Measurements from ENCODE around the gene RPL36.
"Not testable (repeated sequence)": the region's sequence is repeated elsewhere in the genome, so short reads cannot be mapped to it uniquely, and the experiment has no call there.

The RPL36 gene

DNA sequence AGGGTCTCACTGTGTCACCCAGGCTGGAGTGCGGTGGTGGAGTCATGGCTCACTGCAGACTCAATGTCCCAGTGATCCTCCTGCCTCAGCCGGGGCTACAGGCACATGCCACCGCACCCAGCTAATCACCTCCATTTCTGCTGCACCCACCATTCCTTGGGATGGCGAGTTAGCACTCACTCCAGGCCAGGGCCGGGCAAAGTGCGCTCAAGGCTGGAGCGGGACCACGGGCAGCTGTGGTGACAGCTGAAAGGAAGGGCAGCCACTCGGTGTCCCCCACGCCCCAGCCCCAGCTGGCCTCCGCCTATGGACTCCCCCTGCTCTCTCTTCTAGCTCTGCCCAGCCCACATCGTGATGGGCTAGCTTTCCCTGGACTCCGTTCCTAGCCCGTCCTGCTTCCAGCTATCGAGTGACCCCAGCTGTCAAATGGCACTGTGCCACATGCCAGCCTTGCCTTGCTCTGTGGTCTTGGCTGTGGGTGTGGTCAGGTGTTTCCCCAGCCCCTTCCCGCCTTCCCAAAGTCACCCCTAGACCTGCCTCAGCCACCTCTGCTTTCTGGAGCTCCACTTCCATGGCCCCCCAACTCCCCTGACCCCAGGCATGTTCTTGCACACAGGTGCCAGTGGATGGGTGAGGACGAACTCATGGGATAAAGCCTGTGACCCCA lies 13.9 kb upstream of the RPL36 start:
- DNase-seq, result no peak

DNA sequence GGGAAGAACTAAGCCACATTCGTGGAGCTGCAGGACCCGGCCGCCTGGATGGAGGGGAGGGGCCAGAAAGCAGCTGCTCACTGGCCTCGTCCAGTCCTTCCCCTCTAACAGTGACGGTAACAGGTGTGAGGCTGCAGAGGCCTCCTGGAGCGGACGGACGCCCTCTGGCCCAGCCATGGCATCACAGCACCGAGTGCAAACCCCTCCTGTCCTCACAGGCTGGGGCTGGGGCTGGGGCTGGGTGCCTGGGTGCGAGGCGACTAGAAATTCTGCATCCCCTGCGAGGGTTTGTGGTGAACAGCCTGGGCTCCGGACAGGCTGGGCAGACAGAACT lies 13.4 kb upstream of the RPL36 start:
- no peak for DNase-seq

DNA sequence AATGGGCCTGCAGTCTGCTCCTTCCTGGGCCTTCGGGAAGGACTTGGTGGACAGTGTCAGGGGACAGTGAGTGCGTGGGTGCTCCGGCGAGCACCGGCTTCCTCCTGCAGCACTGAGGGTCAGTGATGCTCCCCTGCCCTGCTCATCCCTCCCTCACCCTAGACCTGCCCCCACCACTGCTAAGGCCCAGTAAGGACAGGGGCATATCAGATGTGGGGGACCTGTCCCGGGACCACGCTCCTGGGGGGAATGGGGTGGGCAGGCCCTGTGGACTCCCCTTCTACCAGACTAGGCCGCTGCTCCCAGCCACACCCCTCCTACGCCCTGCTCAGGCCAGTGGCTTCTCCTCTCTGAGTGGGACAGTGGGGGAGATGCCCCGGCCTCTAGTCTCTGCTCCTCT lies 13.0 kb upstream of the RPL36 start:
- no peak for DNase-seq

DNA sequence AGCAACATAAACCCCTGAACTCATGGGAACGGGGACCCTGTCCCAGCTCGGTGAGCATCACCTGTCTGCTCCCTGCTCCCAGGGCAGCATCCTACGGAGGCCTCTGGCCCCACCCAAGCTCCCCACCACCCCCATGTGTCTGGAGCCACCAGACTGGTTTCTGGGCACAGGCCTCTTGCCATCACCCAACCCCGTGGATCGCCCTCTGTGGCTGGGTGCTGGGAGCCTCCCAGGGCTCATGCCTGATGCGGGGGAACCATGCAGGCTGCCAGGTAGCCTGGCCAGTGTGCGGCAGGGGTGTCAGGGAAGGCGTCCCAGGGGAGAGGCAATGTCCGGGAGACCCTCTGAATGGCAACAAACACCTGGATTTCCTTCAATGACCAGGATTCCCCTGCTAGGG lies 12.5 kb upstream of the RPL36 start:
- DNase-seq, result no peak

DNA sequence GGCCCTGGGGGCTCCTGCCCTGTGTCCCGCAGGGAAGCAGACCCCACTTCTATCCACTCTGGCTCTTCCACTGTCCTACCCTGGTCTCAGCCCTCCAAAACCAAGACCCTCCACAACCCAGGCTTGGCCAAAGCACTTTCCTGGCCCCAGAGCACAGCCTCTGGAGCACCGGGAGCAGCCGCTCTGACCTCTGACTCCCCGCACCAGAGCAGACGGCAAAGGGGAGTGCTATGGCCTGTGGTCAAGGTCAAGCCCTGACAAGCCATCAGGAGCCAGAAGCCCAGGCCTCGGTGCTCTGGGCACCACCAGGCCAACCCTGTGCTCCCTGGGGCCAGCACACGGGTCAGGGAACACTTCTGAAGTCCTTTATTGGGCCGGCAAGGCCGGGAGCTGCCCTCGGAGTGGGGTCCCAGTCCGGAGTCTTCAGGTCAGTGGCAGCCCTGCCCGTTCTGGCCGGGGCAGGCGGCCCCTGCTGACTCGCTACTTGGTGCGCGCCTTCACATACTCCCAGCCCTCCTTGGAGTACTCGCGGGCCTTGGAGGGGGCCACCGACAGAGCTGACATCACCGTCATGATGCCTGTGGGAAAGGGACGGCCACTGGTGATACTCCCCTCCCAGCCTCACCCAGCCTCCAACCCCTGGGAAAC lies 11.9 kb upstream of the RPL36 start:
- DNase-seq, result no peak

DNA sequence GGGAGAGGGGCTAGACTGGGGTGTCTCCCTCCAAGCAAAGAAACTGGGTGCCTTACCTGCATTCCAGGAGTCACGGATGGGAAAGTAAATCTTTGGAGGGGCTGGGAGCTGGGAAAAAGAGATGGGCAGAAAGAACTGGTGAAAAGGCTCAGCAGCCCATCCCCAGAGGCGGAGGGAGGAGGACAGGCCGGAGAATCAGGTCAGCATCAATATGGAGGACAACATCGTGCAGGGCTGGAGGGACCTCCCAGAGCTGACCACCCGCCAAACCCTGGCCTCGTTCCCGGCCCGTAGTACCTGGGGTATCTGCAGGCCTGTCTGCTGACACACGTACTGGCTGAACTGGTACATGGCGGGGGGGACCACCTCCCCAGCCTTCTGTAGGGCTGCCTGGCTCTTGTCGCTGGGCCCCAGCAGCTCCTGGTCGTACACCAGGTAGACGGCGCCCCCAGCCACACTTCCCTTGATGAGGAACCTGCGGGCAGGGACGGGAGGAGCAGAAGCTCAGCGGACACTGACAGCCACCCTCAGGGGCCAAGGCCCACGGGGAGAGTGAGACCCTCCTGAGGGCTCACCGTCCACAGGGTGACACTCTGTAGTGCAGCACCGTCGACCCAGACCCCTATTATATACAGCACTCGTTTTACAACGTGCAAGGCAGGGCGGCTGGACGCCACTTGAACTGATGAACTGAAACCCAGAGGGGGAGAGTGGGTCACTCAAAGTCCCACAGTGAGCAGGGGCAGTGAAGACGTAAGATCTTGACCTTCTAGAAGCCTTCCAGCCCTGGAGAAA lies 10.6 kb upstream of the RPL36 start:
- no peak for DNase-seq

DNA sequence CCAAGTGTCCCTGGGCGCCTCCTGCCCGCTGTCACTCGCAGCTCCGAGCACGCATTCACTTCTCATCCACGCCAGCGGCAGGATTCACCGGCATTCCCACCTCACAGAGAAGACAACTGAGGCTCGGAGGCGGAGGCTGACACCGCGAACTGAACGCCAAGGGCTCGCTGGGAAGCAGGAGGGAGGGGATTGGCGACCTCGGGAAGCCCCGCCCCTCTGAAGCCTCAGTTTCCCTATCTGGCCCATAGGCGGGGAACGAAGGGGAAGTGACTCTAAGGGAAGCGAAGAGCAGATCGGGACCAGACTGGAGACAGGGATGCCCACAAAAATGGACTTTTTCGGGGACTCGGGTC lies 10.0 kb upstream of the RPL36 start:
- no peak for DNase-seq

DNA sequence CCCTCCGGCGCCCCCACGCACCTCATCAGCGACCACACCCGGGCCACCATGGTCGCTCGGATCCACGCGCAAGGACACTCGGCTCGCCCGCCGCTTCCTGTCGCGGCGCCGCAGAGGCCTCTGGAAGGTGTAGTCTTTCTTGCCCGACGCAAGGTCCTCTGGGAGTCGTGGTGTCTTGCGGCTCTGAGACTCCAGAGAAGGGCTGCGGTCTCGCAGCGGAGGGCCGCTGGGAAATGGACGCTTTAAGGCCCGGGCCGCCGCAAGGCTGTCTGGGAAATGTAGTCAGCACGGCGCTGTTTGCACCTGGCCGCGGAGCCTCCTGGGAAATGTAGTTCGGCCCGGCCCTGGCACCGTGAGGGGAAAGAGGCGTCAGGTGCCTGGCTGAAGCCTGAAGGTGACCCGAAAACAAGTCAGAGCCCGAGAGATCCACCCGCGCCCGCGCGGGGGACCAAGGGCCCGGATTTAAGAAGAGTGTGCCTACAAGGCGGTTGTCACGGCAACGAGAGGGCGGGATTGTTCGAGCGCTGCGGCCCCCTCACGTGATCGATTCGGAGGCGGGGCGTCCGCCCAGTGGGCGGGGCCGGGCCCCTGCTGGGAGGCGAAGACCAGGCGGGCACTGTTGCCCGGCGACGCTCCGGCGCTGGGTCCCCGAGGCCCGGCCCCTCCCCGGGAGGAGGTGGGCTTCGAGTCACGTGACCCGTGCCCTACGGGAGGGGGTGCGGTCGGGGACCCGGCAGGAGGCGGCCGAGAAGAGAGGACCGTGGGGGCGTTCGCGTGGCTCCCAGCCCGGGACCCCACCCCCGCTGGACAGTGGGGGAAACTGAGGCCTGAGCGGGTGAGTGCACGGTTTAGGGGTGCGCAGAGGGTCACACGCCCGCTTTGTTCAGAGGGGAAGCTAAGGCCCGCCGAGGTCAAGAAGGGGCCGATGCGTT lies 9.4 kb upstream of the RPL36 start, which contains the start of the genes HSD11B1L and MICOS13:
Gene HSD11B1L (plus strand): TSS at position 591 of the 932 bp plus-strand sequence. CDS start 3,806 bp downstream, outside the sequence.
Gene MICOS13 (minus strand): TSS at position 80 of the 932 bp plus-strand sequence. CDS start 30 bp downstream, at position 50.
- DNase-seq, result peak; percentile 97

DNA sequence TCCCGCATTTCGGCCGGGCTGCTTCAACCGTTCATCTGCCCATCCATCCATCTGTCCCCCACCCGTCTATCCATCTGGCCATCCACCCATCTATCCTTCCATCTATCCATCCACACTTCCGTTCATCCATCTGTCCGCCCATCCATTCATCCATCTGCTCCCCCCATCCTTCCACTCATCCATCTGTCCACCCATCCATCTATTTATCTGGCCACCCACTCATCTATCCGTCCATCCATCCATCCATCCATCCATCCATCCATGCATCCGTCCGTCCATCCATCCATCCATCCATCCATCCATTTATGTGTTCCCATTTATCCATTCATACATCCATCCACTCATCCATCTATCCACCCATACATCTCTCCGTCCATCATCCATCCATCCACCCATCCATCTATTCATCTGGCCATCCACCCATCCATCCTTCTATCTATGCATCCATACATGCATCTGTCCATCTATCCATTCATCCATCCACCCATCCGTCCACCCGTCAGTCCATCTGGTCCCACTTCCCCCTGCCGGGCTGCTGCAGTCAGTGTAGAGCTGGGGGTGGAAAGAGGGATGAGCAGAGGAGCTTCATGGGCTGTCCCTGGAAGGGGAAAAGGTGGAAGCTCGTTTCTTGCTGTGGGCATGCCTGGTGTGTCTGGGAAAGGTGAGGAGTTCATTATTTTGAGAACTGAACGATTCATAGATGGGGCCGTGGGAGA lies 8.5 kb upstream of the RPL36 start:
- DNase-seq, result no peak

DNA sequence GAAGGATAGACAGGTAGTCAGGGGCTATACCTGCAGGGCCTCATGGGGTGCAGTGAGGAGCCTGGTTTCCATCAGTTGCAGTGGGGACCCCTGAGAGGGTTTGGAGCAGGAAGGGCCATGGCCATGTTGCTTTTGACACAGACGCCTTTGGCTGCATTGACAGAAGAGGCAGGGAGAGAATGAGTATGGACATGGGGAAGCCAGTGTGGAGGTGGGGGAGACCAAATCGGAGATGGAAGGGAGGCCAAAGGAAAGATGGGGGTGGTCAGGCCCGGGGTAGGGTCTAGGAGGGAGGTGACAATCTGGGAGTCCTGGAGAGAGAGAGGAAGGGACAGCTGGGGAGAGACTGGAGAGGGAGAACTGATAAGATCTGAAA lies 8.0 kb upstream of the RPL36 start:
- no peak for DNase-seq

DNA sequence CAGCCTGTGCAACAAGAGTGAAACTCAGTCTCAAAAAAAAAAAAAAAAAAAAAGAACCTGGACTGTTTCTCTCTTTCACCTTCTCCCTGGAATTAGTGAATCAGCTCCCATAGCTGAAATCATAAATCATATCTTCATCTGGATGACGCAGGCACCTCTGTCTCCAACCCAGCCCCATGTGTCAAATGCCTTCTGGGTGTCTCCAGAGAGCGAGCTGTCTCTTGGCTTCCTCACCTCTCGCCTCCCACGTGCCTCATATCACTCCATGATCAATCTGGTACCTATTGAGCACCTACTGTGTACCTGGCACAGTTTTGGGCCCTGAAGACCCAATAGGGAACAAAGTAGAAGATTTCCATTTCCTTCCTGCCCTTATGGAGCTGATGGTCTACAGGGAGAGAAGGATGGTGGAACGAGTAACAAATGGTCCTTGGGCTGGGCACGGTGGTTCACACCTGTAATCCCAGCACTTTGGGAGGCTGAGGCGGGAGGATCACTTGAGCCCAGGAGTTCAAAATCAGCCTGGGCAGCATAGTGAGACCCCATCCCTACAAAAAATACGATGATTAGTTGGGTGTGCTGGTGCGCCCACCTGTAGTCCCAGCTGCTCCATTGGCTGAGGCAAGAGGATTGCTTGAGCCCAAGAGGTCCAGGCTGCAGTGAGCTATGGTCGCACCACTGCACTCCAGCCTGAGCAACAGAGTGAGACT lies 6.8 kb upstream of the RPL36 start:
- no peak for DNase-seq

DNA sequence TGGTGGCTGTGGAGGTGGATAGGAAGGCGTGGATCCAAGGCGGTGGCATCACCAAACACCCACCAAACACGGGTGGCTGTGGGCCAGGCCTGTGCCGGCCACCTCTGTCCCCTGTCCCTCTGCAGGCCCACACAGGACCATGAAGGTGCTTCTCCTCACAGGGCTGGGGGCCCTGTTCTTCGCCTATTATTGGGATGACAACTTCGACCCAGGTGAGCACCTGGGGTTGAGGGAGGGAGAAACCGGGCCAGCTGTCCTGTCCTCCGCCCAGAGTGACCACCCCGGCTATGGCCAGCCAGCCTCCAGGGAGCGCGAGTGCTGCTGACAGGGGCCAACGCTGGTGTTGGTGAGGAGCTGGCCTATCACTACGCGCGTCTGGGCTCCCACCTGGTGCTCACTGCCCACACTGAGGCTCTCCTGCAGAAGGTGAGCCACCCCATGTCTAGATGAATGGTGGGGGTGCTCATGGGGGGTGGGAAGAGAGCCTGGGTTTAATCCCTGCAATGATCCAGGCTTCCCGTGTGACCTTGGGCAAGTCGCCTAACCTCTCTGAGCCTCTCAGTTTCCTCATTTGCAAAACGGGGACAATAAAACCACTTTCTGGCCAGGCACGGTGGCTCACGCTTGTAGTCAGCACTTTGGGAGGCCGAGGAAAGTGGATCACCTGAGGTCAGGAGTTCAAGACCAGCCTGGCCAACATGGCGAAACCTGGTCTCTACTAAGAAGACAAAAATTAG lies 5.2 kb upstream of the RPL36 start:
- no peak for DNase-seq

DNA sequence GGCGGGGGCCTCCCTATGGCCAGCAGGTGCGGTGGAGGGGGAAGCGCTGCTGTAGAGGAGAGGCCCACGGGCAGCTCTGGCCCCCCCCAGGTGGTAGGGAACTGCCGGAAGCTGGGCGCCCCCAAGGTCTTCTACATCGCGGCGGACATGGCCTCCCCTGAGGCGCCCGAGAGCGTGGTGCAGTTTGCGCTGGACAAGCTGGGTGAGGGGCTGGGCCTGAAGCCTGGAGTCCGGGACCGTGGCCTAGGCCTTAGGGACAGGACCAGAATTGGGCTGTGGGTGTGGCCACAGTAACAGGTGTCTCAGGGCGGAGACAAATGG lies 3.8 kb upstream of the RPL36 start:
- no peak for DNase-seq

DNA sequence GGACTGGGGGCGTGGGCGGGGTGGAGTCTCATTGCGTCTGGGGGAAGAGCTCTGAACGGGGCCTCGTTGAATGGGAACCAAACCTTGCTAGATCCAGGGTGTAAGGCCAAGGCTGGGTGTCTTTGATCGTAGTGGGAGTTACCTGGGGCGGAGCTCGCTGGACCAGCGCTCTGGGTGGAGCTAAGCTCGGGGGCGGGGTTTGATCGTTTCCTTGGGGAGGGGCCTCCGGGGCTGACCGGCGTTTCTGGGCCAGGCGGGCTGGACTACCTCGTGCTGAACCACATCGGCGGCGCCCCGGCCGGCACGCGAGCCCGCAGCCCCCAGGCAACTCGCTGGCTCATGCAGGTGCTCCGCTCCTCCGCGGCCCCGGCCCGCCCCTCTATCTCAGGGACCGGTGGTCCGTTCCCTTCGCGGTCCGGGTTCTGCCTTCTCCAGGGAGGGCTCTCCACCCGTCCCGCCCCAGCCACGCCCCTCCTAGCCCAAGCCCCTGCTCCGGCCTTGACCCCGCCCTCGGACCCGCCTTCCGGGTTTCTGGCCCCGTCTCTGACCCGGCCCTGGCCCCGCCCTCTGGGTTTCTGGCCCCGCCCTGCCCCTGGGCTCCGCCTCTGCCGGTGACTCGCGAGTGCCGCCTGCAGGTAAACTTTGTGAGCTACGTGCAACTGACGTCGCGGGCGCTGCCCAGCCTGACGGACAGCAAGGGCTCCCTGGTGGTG lies 3.3 kb upstream of the RPL36 start:
- DNase-seq, result peak; percentile 94

DNA sequence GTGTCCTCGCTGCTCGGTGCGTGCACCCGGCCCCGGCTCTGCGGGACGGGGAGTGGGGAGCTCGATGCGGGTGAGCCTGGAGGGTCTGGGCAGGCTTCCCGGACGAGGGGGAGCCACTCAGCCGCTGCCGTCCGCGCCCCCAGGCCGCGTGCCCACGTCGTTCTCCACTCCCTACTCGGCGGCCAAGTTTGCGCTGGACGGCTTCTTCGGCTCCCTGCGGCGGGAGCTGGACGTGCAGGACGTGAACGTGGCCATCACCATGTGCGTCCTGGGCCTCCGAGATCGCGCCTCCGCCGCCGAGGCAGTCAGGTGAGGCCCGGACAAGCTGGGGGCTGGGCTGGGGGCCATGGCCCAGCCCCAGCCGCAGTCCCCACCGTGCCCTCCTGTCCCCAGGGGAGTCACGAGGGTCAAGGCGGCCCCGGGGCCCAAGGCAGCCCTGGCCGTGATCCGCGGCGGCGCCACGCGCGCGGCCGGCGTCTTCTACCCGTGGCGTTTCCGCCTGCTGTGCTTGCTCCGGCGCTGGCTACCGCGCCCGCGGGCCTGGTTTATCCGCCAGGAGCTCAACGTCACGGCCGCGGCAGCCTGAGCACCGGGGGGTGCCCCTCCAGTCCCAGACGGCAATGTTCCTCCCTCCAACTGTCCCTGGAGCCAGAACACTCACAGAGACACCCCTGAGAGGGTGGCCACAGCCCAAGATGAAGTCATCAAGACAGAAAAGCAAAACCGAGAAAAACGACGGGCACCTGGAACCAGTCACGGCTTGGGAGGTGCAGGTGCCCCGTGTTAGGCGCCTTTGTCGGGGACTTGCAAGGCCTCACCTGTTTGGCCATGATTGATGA lies 2.5 kb upstream of the RPL36 start:
- no peak for DNase-seq

DNA sequence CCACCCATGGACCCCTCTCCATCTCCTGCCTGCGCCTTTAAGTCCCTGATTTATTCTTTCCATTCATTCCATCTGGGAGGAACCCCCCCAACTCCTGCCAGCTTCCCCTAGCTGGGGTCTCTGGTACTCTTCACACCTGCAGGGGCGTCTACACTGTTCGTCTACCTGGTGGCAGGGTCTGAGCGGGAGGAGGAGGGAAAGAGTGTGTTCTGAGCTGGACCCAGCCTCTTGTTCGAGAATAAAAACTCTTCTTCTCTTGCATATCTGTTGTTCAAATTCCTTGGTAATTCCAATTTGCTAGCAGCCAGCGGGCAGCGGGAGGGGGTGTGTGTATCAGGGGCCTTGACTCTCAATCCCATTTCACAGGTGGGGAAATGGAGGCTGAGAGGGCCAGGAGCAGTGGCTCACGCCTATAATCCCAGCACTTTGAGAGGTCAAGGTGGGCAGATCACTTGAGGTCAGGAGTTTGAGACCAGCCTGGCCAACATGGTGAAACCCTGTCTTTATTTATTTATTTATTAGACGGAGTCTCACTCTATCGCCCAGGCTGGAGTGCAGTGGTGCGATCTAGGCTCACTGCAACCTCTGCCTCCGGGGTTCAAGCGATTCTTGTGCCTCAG lies 1.7 kb upstream of the RPL36 start:
- not testable (repeated sequence) for DNase-seq

DNA sequence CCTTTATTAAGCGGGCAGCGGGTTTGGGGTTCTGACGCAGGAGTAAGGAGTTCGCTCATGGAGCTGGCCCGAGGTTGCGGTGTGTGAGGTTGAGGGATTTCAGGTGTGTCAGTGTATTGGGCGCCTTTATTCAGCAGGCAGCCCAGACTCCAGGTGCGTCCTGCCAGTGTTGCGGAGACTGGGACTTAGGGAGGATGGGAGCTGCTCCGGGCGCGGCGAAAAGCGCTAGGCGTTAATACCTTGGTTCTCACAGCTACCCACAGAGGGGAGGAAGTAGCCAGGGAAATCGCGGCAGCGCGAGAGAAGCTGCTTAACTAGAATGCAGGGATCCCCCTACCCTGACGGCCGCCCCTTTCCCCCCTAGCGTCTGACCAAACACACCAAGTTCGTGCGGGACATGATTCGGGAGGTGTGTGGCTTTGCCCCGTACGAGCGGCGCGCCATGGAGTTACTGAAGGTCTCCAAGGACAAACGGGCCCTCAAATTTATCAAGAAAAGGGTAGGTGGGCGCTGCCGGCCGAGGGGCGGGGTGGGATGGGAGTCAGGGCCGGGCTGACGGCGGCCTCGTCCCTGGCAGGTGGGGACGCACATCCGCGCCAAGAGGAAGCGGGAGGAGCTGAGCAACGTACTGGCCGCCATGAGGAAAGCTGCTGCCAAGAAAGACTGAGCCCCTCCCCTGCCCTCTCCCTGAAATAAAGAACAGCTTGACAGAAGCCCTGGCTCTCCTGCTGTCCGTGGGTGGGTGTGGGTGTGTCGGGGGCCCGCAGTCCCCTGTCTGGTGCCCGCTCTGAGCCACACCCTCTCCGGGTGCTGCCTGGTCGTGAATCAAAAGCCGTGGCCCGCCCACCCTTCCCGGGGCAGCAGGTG lies 1.1 kb downstream of the RPL36 start:
- peak; percentile 21 for DNase-seq
